ENCODE results near the gene VSIG2. TPM values are rescaled to one million over a fixed set of nuclear protein-coding genes. Genes with fewer than 3 reads are reported as not detected.

The VSIG2 gene
- total RNA-seq, 1 experiment from 2014 or later: not detected

DNA sequence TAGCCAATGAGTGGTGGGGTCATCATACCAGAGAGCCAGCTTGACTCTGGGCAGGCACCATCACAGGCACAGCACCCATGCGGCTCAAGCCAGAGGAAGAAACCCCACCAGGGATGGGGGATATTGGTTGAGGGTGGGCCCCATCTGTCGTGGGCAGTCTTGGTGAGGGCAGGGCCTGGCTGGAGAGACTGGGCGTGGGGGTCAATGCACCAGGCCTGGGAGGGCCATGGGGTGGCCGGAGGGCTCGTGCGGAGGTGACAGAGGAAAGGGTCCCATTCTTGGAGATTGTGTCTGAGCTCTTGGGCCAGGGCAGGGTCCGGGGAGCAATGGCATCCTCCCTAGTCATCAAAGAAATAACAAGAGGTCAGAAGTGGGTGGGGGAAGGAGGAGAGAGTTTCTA is 1.6 kb upstream of the VSIG2 start:
- POLR2A ChIA-PET: no interaction called here

DNA sequence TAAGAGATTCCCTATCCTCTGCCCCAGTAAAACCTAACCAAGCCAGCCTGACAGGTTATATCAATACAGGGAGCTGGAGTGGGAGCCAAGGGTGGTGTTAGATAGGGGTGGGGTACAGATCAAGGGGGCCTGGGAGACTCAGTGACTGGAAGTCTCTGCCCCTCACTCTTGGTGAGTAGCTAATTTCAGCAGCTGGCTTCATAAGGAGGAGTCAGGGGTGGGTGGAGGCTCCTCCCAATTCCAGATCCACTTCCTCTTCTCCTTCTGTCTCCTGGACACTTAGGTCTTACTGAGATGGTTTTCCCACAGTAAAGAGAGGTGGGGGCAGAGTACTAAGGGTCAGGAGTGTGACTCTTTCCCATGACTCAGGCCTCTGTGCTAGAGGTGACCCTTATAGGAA is 1.1 kb upstream of the VSIG2 start:
- no peaks in the 10 kb centered on the region for H3K9me3 Mint-ChIP-seq (ENCODE audit: unreplicated experiment)
- no peaks in the 10 kb centered on the region for H3K27me3 Mint-ChIP-seq (ENCODE audit: insufficient read depth, unreplicated experiment)
- Histone ChIP-seq H3K27me3 (replicated peaks; ENCODE audit: control insufficient read depth, insufficient read depth, low read length) (no peaks in the 10 kb centered on the region), H3K9me3 (no peaks in the 10 kb centered on the region), H3K4me3 (ENCODE audit: low read depth, low read length) (no peak overlapping the region), H3K4me1 (peaks cover 18% of the 10 kb centered on the region), H3K36me3 (ENCODE audit: control insufficient read depth, insufficient read depth, low read length) (no peaks in the 10 kb centered on the region)
- no peak overlapping the region for H3K4me3 Mint-ChIP-seq (ENCODE audit: unreplicated experiment)
- ChIA-PET CTCF (interaction anchor here (1.8 kb wide), 1 partner anchor 10 kb away, joined by 9 read pairs; the partner anchor contains the start of gene ESAM), POLR2A (no interaction called here)
- no peak for DNase-seq
- TF ChIP-seq, protein P1, sequence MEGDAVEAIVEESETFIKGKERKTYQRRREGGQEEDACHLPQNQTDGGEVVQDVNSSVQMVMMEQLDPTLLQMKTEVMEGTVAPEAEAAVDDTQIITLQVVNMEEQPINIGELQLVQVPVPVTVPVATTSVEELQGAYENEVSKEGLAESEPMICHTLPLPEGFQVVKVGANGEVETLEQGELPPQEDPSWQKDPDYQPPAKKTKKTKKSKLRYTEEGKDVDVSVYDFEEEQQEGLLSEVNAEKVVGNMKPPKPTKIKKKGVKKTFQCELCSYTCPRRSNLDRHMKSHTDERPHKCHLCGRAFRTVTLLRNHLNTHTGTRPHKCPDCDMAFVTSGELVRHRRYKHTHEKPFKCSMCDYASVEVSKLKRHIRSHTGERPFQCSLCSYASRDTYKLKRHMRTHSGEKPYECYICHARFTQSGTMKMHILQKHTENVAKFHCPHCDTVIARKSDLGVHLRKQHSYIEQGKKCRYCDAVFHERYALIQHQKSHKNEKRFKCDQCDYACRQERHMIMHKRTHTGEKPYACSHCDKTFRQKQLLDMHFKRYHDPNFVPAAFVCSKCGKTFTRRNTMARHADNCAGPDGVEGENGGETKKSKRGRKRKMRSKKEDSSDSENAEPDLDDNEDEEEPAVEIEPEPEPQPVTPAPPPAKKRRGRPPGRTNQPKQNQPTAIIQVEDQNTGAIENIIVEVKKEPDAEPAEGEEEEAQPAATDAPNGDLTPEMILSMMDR (IDR thresholded peaks at IDR 0.05; ENCODE audit: insufficient read depth in 1 of 2, low read depth in 1 of 2, low read length in 1 of 2, severe bottlenecking in 1 of 2, unreplicated experiment in 1 of 2): no peak
- H3K27ac Mint-ChIP-seq (ENCODE audit: unreplicated experiment): no peak overlapping the region
- no TSS peak for BruUV-seq (replicated peaks)
- H3K36me3 Mint-ChIP-seq (ENCODE audit: insufficient read depth, unreplicated experiment): no peaks in the 10 kb centered on the region
- H3K4me1 Mint-ChIP-seq (ENCODE audit: low read depth, unreplicated experiment): peaks cover 19% of the 10 kb centered on the region
- intact Hi-C loops (cut with micrococcal nuclease; ENCODE audit: unreplicated experiment): no loop called here

More for the DNA sequence above, 1.6 kb upstream of the VSIG2 start:
- Histone ChIP-seq H3K4me3 (ENCODE audit: low read depth, low read length) (no peak overlapping the region), H3K36me3 (ENCODE audit: control insufficient read depth, insufficient read depth, low read length) (no peaks in the 10 kb centered on the region), H3K4me1 (peaks cover 15% of the 10 kb centered on the region), H3K27me3 (replicated peaks; ENCODE audit: control insufficient read depth, insufficient read depth, low read length) (no peaks in the 10 kb centered on the region), H3K9me3 (no peaks in the 10 kb centered on the region)
- BruUV-seq (replicated peaks): no TSS peak
- Mint-ChIP-seq H3K27ac (ENCODE audit: unreplicated experiment) (no peak overlapping the region), H3K4me3 (ENCODE audit: unreplicated experiment) (no peak overlapping the region), H3K4me1 (ENCODE audit: low read depth, unreplicated experiment) (peaks cover 15% of the 10 kb centered on the region), H3K9me3 (ENCODE audit: unreplicated experiment) (no peaks in the 10 kb centered on the region), H3K27me3 (ENCODE audit: insufficient read depth, unreplicated experiment) (no peaks in the 10 kb centered on the region), H3K36me3 (ENCODE audit: insufficient read depth, unreplicated experiment) (no peaks in the 10 kb centered on the region)
- TF ChIP-seq, protein P1 (IDR thresholded peaks at IDR 0.05; ENCODE audit: insufficient read depth in 1 of 2, low read depth in 1 of 2, low read length in 1 of 2, severe bottlenecking in 1 of 2, unreplicated experiment in 1 of 2): no peak
- intact Hi-C loops (cut with micrococcal nuclease; ENCODE audit: unreplicated experiment): no loop called here
- DNase-seq: no peak
- CTCF ChIA-PET: interaction anchor here (1.0 to 1.8 kb wide), 2 partner anchors 9 to 85 kb away, joined by 4 to 9 read pairs; partner anchors contain the start of gene ESAM

DNA sequence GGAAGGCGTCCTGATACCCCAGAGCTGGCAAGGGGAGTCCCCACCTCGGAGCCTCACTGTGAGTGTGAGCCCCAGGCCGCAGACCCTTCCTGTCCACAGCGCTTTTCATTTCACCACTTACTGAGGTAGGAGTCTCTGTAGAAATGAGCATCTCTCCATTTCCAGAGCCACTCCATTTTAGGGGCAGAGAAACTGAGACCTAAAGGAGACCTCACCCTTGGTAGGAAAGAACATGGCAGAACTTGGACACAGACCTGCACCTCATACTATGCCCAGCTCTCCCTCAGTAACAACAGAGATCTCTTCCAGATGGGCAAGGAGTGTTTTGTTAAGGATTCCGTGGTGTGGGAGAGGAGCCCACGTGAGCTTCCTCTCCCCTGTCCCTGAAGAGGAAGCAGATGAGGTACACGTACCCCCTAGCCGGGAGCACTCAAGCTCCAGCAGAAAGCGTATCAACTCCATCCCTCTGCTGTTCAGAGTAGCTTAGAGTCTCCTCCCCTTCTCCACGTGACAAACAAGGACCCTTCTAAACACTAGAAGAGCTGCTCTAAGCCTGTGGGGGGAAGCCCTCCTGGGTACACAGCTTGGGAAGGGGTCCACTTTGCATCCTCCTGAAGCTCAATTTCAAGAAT is 532 bp upstream of the VSIG2 start:
- Mint-ChIP-seq H3K27ac (ENCODE audit: unreplicated experiment) (no peak overlapping the region), H3K27me3 (ENCODE audit: insufficient read depth, unreplicated experiment) (no peaks in the 10 kb centered on the region), H3K4me1 (ENCODE audit: low read depth, unreplicated experiment) (peaks cover 24% of the 10 kb centered on the region), H3K36me3 (ENCODE audit: insufficient read depth, unreplicated experiment) (no peaks in the 10 kb centered on the region), H3K4me3 (ENCODE audit: unreplicated experiment) (no peak overlapping the region), H3K9me3 (ENCODE audit: unreplicated experiment) (no peaks in the 10 kb centered on the region)
- Histone ChIP-seq H3K36me3 (ENCODE audit: control insufficient read depth, insufficient read depth, low read length) (no peaks in the 10 kb centered on the region), H3K9me3 (no peaks in the 10 kb centered on the region), H3K4me3 (ENCODE audit: low read depth, low read length) (no peak overlapping the region), H3K27me3 (replicated peaks; ENCODE audit: control insufficient read depth, insufficient read depth, low read length) (no peaks in the 10 kb centered on the region), H3K4me1 (peaks cover 19% of the 10 kb centered on the region)
- ChIA-PET POLR2A (no interaction called here), CTCF (interaction anchor here (1.8 kb wide), 1 partner anchor 10 kb away, joined by 9 read pairs; the partner anchor contains the start of gene ESAM)
- DNase-seq: no peak
- no TSS peak for BruUV-seq (replicated peaks)
- TF ChIP-seq, protein P1 (IDR thresholded peaks at IDR 0.05; ENCODE audit: insufficient read depth in 1 of 2, low read depth in 1 of 2, low read length in 1 of 2, severe bottlenecking in 1 of 2, unreplicated experiment in 1 of 2): no peak
- intact Hi-C loops (cut with micrococcal nuclease; ENCODE audit: unreplicated experiment): no loop called here
